Vagina (tissue), 2 donors: ENCODE data around the gene GPRC5C.

Experiments
- POLR2A ChIP-seq, 2 donors: fragments of 450-650 bp; IDR thresholded peaks; one replicate each; pipeline ENCODE4 v1.6.1; 2017; ENCODE audit warnings: antibody characterized with exemption in 2 of 2, mild to moderate bottlenecking in 2 of 2, moderate library complexity in 2 of 2
- POLR2AphosphoS5 ChIP-seq, 2 donors: sonication (generic); formaldehyde crosslinking; IDR thresholded peaks; one replicate each; pipeline ENCODE4 v1.9.0; 2017; ENCODE audit warnings: antibody characterized with exemption in 2 of 2, mild to moderate bottlenecking in 2 of 2, low read depth in 1 of 2; ENCODE audit not compliant: insufficient read depth in 1 of 2

DNA sequence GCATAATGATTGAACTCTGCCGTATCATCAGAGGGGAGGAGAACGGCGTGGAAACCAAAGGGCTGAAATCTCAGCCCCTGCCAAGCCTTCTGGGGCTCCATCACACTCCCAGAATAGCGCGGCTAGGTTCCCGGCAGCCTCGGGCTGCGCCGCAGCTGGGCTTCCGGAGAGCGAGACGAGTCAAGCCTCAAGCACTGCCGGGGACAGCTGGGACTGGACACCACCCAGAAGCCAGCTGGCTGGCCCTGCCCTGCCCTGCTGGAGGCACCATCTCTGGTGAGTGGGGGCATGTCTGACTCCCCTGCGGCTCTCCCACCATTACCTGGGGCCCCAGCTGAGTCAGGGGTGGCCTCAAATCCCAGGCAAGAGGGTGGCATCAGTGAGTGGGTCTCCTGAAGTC is 7.2 kb upstream of the GPRC5C start:
- TF ChIP-seq POLR2A (IDR thresholded peaks at IDR 0.05) (no peak), POLR2AphosphoS5 (IDR thresholded peaks at IDR 0.05; ENCODE audit: insufficient read depth in 1 of 2, low read depth in 1 of 2) (no peak)
